Measurements from ENCODE around the gene SRXN1.

DNA sequence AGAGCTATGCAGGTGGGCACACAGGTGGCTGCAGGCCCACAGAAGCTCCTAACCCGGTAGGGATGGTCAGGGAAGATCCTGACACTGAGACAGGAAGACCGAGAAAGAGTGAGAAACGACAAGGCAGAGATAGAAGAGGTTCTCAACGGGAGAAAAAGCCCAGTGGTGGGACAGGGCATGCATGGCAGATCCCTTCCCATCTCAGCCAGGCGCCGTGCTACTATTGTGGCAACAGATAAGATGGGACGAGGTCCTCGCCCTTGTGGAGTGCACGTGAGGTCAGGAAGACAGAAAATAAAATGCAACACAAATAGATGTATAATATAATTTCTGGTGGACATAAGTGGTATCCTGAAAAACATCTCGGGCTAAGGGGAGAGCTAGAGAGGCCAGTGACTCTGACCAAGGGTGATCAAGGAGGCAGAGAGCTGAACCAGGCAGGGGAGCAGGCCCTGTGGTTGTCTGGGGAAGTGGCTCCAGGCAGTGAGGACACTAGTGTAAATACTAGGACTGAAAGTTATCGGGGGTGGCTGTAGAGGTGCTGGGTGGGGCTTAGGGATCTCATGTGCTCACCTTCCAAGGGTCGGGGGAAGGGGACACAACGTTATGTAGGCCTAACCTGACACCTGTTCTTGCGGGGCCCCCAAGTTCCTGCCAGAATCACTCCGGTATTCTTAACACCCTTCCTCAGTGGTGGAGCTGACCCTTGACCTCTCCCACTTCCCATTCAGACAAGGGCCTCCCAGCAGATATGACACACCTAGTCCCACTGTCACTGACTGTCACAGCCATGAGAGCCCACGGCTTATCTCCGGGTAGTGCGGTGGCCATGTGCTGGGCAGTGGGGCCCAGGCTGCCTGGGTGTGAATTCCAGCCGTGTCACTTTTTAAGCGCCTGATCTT is 1.0 kb downstream of the SRXN1 start:
- TF ChIP-seq, protein P1, sequence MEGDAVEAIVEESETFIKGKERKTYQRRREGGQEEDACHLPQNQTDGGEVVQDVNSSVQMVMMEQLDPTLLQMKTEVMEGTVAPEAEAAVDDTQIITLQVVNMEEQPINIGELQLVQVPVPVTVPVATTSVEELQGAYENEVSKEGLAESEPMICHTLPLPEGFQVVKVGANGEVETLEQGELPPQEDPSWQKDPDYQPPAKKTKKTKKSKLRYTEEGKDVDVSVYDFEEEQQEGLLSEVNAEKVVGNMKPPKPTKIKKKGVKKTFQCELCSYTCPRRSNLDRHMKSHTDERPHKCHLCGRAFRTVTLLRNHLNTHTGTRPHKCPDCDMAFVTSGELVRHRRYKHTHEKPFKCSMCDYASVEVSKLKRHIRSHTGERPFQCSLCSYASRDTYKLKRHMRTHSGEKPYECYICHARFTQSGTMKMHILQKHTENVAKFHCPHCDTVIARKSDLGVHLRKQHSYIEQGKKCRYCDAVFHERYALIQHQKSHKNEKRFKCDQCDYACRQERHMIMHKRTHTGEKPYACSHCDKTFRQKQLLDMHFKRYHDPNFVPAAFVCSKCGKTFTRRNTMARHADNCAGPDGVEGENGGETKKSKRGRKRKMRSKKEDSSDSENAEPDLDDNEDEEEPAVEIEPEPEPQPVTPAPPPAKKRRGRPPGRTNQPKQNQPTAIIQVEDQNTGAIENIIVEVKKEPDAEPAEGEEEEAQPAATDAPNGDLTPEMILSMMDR (IDR thresholded peaks at IDR 0.05) = no peak
- TF ChIP-seq POLR2A (IDR thresholded peaks at IDR 0.05; ENCODE audit: low read length) (no peak), SMC3 (IDR thresholded peaks at IDR 0.05) (no peak)
- TF ChIP-seq, protein P2, sequence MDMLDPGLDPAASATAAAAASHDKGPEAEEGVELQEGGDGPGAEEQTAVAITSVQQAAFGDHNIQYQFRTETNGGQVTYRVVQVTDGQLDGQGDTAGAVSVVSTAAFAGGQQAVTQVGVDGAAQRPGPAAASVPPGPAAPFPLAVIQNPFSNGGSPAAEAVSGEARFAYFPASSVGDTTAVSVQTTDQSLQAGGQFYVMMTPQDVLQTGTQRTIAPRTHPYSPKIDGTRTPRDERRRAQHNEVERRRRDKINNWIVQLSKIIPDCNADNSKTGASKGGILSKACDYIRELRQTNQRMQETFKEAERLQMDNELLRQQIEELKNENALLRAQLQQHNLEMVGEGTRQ (IDR thresholded peaks at IDR 0.05) = no peak

Data from A549 (cell line).